Activated B cell treated with CpG ODN at 0.5 μM for 24 hours (primary cell): ENCODE measurements around the gene SIDT2. TPM values are rescaled to one million over a fixed set of nuclear protein-coding genes. Genes with fewer than 3 reads are reported as not detected.

ENCODE experiments used
- ATAC-seq: fragments of 200-7000 bp; cut with Tn5 transposase; one replicate; pipeline ENCODE4 v1.10.0; 2021; ENCODE audit warnings: low read depth, mild to moderate bottlenecking, moderate library complexity
- CTCF ChIA-PET: fragments of 350-600 bp; sonication (Branson Sonifier 250); formaldehyde crosslinking; loops from one replicate; lab custom pipeline; 2021; ENCODE audit warnings: antibody characterized with exemption; lab: Charles Lee
- POLR2A ChIA-PET: fragments of 350-600 bp; sonication (Branson Sonifier 250); formaldehyde crosslinking; loops from one replicate; lab custom pipeline; 2021; ENCODE audit warnings: antibody characterized with exemption; lab: Charles Lee
- DNase-seq: peaks from one replicate; pipeline ENCODE4 v3.0.0; 2022
- H3K27ac Mint-ChIP-seq: one replicate; pipeline ENCODE4 v1.8.0; 2020; ENCODE audit warnings: mixed read lengths
- H3K27me3 Mint-ChIP-seq: one replicate; pipeline ENCODE4 v1.8.0; 2021; ENCODE audit warnings: mixed read lengths
- H3K36me3 Mint-ChIP-seq: one replicate; pipeline ENCODE4 v1.8.0; 2021; ENCODE audit warnings: low read depth, mixed read lengths
- H3K4me1 Mint-ChIP-seq: one replicate; pipeline ENCODE4 v1.8.0; 2021; ENCODE audit warnings: mixed read lengths
- H3K4me3 Mint-ChIP-seq: one replicate; pipeline ENCODE4 v1.8.0; 2020; ENCODE audit warnings: mild to moderate bottlenecking, mixed read lengths
- H3K9me3 Mint-ChIP-seq: one replicate; pipeline ENCODE4 v1.8.0; 2020; ENCODE audit warnings: mixed read lengths
- CTCF ChIP-seq: fragments of 200-600 bp; IDR thresholded peaks from one replicate; pipeline ENCODE4 v1.8.0; 2022; ENCODE audit warnings: antibody characterized with exemption, mild to moderate bottlenecking
- intact Hi-C: fragments of 100-400 bp; cut with micrococcal nuclease; formaldehyde crosslinking; loops from one replicate; pipeline ENCODE4 v1.15.1; 2024
- total RNA-seq: library from RNA; stranded (reverse); gene quantifications from 2 replicates; pipeline ENCODE4 v1.2.3, GENCODE V29; 2022

The SIDT2 gene
- total RNA-seq, 1 donor from 2014 or later, result 115 TPM

- peak; percentile 69 for TF ChIP-seq CTCF
- H3K27me3 Mint-ChIP-seq, result no peaks in the 10 kb centered on the region
- peak within 1 kb of the TSS; percentile 100 for H3K4me3 Mint-ChIP-seq
- intact Hi-C loops, result loop anchor here (1.0 to 10.0 kb wide), 8 partner anchors 43 to 1203 kb away; partner anchors contain the start of genes CEP164, KMT2A and PAFAH1B2
- DNase-seq (peak; percentile 82), ATAC-seq (peak; percentile 74)
- no peaks in the 10 kb centered on the region for H3K9me3 Mint-ChIP-seq
- peaks cover 44% of the 10 kb centered on the region for H3K36me3 Mint-ChIP-seq
- peaks cover 43% of the 10 kb centered on the region for H3K4me1 Mint-ChIP-seq
- CTCF ChIA-PET, result interaction anchor here (0.9 to 8.1 kb wide), 6 partner anchors 11 to 714 kb away, joined by 3 to 119 read pairs (median 3); partner anchors contain the start of gene SIDT2
- POLR2A ChIA-PET, result interaction anchor here (0.5 to 5.9 kb wide), 10 partner anchors 43 to 585 kb away, joined by 3 to 89 read pairs (median 10); partner anchors contain the start of genes BUD13, CEP164, PAFAH1B2 and SIDT2
- H3K27ac Mint-ChIP-seq, result peak within 1 kb of the TSS; percentile 100
These were observed 53.7 kb downstream of the SIDT2 start, which contains the start of gene RNF214 for GRCh38 chr11:117232092-117232878. Gene RNF214, plus strand, starts transcription at chr11:117232671. Its CDS starts 1,602 bp downstream, at chr11:117234273.

GRCh38 chr11:117232911-117233409, 54.4 kb downstream of the SIDT2 start:
- ChIA-PET CTCF (interaction anchor here (1.5 to 8.1 kb wide), 2 partner anchors 11 to 52 kb away, joined by 3 to 119 read pairs; partner anchors contain the start of gene SIDT2), POLR2A (interaction anchor here (0.7 to 5.9 kb wide), 6 partner anchors 44 to 584 kb away, joined by 3 to 89 read pairs (median 12); partner anchors contain the start of genes PAFAH1B2 and SIDT2)

GRCh38 chr11:117238221-117238620, 59.7 kb downstream of the SIDT2 start:
- peaks cover 31% of the 10 kb centered on the region for H3K36me3 Mint-ChIP-seq
- intact Hi-C loops, result loop anchor here (10.0 kb wide), 1 partner anchor 1197 kb away; the partner anchor contains the start of gene KMT2A
- no peak overlapping the region for H3K4me3 Mint-ChIP-seq
- H3K9me3 Mint-ChIP-seq, result no peaks in the 10 kb centered on the region
- POLR2A ChIA-PET, result no interaction called here
- no peak for DNase-seq
- no peak for ATAC-seq
- H3K27me3 Mint-ChIP-seq, result no peaks in the 10 kb centered on the region
- no peak overlapping the region for H3K27ac Mint-ChIP-seq
- CTCF ChIA-PET, result no interaction called here
- H3K4me1 Mint-ChIP-seq, result peaks cover 11% of the 10 kb centered on the region
- no peak for TF ChIP-seq CTCF

More at GRCh38 chr11:117232911-117233409, 54.4 kb downstream of the SIDT2 start:
- TF ChIP-seq CTCF, result no peak
- no peak for ATAC-seq
- Mint-ChIP-seq H3K4me3 (peak overlapping the region; percentile 88), H3K27ac (peak overlapping the region; percentile 74), H3K27me3 (no peaks in the 10 kb centered on the region), H3K36me3 (peaks cover 38% of the 10 kb centered on the region), H3K4me1 (peaks cover 42% of the 10 kb centered on the region), H3K9me3 (no peaks in the 10 kb centered on the region)
- intact Hi-C loops, result loop anchor here (1.0 to 10.0 kb wide), 8 partner anchors 44 to 1202 kb away; partner anchors contain the start of genes CEP164, KMT2A and PAFAH1B2
- DNase-seq, result no peak

GRCh38 chr11:117239295-117239694, 60.8 kb downstream of the SIDT2 start:
- Mint-ChIP-seq H3K4me1 (peaks cover under 1% of the 10 kb centered on the region), H3K27ac (no peak overlapping the region), H3K4me3 (no peak overlapping the region), H3K9me3 (no peaks in the 10 kb centered on the region), H3K36me3 (peaks cover 39% of the 10 kb centered on the region), H3K27me3 (no peaks in the 10 kb centered on the region)
- intact Hi-C loops, result loop anchor here (10.0 kb wide), 1 partner anchor 1196 kb away; the partner anchor contains the start of gene KMT2A
- DNase-seq (no peak), ATAC-seq (no peak)
- no peak for TF ChIP-seq CTCF
- ChIA-PET CTCF (no interaction called here), POLR2A (interaction anchor here (0.6 kb wide), 1 partner anchor 94 kb away, joined by 3 read pairs; no protein-coding TSS in a partner anchor)

Other genes starting within 250 kb of the SIDT2 start
- gene SIK3, start 80.3 kb upstream of the SIDT2 start, total RNA-seq, result 75.0 and 88.4 TPM in 2 replicates
- 71.3 and 78.7 TPM in 2 replicates for gene PAFAH1B2, start 34.5 kb upstream of the SIDT2 start, total RNA-seq
- gene TAGLN, start 20.6 kb downstream of the SIDT2 start, total RNA-seq, result 14.2 and 17.9 TPM in 2 replicates
- gene PCSK7, start 53.3 kb downstream of the SIDT2 start, total RNA-seq, result 274 and 341 TPM in 2 replicates
- gene RNF214, start 53.9 kb downstream of the SIDT2 start, total RNA-seq, result 18.7 and 22.3 TPM in 2 replicates
- 5.3 and 7.9 TPM in 2 replicates for gene BACE1-AS, start 112.6 kb downstream of the SIDT2 start, total RNA-seq
- not detected in 2 replicates for gene BACE1, start 137.5 kb downstream of the SIDT2 start, total RNA-seq
- gene CEP164, start 149.1 kb downstream of the SIDT2 start, total RNA-seq, result 42.9 and 50.9 TPM in 2 replicates